Peyer's patch (tissue), 4 donors: ENCODE results near the gene RAB38.

Experiments used
- CTCF ChIP-seq, 6 experiments: fragments of 450-650 bp in 4 of 6; fragments of 200-600 bp in 2 of 6; sonication (generic) in 1 of 6; IDR thresholded peaks; one replicate each; pipeline ENCODE4 v1.5.1; 2017 to 2019; ENCODE audit warnings: antibody characterized with exemption in 6 of 6, mild to moderate bottlenecking in 3 of 6, moderate library complexity in 1 of 6
- POLR2A ChIP-seq, 2 donors: fragments of 450-650 bp; IDR thresholded peaks; one replicate each; pipeline ENCODE4 v1.5.1; 2017; ENCODE audit warnings: antibody characterized with exemption in 2 of 2, mild to moderate bottlenecking in 2 of 2, moderate library complexity in 2 of 2

GRCh38 chr11:88151709-88152265, 23.5 kb downstream of the RAB38 start:
- TF ChIP-seq POLR2A (IDR thresholded peaks at IDR 0.05) (no peak), CTCF (IDR thresholded peaks at IDR 0.05) (no peak)
